Measurements from ENCODE around the gene ACTL6B. TPM values are rescaled to one million over a fixed set of nuclear protein-coding genes. Genes with fewer than 3 reads are reported as not detected.
A peak's percentile ranks its signal among the peaks of the same experiment; 100 is the strongest.

The ACTL6B gene
- total and polyA plus RNA-seq, 9 of the 15 experiments (the other 6 are each of a cell fraction or from before 2014, with no cell fraction given), result not detected

DNA sequence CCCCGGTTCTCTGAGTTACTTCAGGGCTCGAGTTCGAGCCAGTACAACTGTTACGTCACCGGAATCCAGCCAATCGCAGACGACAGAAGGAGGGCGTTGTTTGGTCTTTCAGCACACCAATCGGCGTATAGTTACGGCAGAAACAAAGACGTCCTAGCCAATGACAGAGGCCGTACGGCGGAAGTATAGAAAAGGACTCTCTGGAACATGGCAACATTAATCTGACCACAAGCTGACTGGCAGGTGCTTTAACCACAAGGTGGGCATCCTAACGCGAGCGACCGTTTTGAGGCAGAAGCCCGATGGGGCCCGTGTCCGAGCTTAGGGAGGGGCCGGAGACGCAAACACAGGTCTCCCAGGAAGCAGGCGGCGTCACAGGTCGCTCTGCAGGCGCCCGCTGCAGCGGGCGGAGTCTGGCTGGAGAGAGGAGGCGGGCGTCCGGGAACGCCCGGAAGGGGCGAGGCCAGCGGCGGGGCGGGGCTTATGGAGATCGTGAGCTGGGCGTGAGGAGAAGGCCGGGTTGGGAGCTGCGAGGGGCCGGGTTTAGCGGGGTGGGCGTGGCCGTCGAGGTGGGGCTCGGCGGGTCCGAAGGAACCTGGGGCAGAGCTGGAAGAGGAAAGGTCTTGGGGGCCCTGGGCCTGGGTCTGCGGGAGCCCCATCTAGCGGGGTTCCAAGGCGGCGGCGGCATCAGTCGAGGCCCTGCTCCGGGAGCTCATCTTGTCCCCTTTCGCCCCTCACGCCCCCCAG is 44.1 kb downstream of the ACTL6B start, which contains the start of gene MOSPD3:
MOSPD3 (plus strand) TSS at position 558 of the 747 bp plus-strand sequence. CDS start 252 bp downstream, outside the sequence.
- peaks cover 6% of the 10 kb centered on the region; the same call in 2 of the 3 replicates for H3K79me2 ChIP-seq (ENCODE audit: control insufficient read depth, insufficient read depth, low read length)
- DNase-seq (ENCODE audit: extremely low read depth in 1 of 4, low spot score in 3 of 4), result peak; percentile 99 to 100 (median 100)
- BruUV-seq (replicated peaks), result no TSS peak
- H4K20me1 ChIP-seq (replicated peaks; ENCODE audit: control insufficient read depth, insufficient read depth, low read length), result no peaks in the 10 kb centered on the region
- peak within 1 kb of the TSS; percentile 78 for H3K27ac ChIP-seq (ENCODE audit: extremely low read depth, low read depth, low read length)
- peak within 1 kb of the TSS; percentile 70 to 95 for H3K9ac ChIP-seq (ENCODE audit: insufficient read depth in 1 of 2, low read depth in 2 of 2, low read length in 2 of 2)
- H3K9me1 ChIP-seq (ENCODE audit: control insufficient read depth, insufficient read depth, low read length), result no peaks in the 10 kb centered on the region
- peak within 1 kb of the TSS; percentile 81 for H3K4me2 ChIP-seq (ENCODE audit: insufficient read depth, low read length)
- in situ Hi-C loops (cut with MboI), result no loop called here
- peak within 1 kb of the TSS; percentile 85 for H2AFZ ChIP-seq (ENCODE audit: low read depth, low read length)
- peak; percentile 100 for FAIRE-seq
- peaks cover 3% of the 10 kb centered on the region; the same call in 1 of the 3 replicates for H3K36me3 ChIP-seq (ENCODE audit: control insufficient read depth, insufficient read depth, low read length)
- peak; percentile 98 for ATAC-seq
- ChIA-PET CTCF (ENCODE audit: low intra/inter-chr PET ratio) (no interaction called here), POLR2A (interaction anchor here (0.6 to 5.9 kb wide), 17 partner anchors 10 to 183 kb away, joined by 3 to 54 read pairs (median 5); partner anchors contain the start of genes AGFG2, FBXO24, LRCH4 and PCOLCE)
- H3K9me3 ChIP-seq (replicated peaks; ENCODE audit: control insufficient read depth, insufficient read depth, low read depth, low read length), result no peaks in the 10 kb centered on the region
- H3K27me3 ChIP-seq (ENCODE audit: control insufficient read depth in 2 of 2, insufficient read depth in 2 of 2, low read length in 2 of 2), result no peaks in the 10 kb centered on the region
- H3K4me3 ChIP-seq, result peak within 1 kb of the TSS; percentile 52
- intact Hi-C loops (cut with micrococcal nuclease), result loop anchor here (1.0 to 2.0 kb wide), 2 partner anchors 61 to 79 kb away; partner anchors contain the start of gene GNB2
- WGBS (ENCODE audit: insufficient coverage, low coverage, missing lambda C conversion rate), result under 1% methylated on average over 61 of the region's 61 CpGs
- H3K4me1 ChIP-seq (replicated peaks in 1 of 2; ENCODE audit: control insufficient read depth in 2 of 2, insufficient read depth in 2 of 2, low read length in 2 of 2), result peaks cover 19 to 28% of the 10 kb centered on the region in 2 experiments; a peak in 4 of 5 replicates
- no peak for TF ChIP-seq ZBTB8A (IDR thresholded peaks at IDR 0.05; ENCODE audit: partially characterized antibody)
- TF ChIP-seq, protein P1, sequence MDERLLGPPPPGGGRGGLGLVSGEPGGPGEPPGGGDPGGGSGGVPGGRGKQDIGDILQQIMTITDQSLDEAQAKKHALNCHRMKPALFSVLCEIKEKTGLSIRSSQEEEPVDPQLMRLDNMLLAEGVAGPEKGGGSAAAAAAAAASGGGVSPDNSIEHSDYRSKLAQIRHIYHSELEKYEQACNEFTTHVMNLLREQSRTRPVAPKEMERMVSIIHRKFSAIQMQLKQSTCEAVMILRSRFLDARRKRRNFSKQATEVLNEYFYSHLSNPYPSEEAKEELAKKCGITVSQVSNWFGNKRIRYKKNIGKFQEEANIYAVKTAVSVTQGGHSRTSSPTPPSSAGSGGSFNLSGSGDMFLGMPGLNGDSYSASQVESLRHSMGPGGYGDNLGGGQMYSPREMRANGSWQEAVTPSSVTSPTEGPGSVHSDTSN (CRISPR knock-in tag; IDR thresholded peaks at IDR 0.05; ENCODE audit: low read depth), result 0 out of 2 replicates have a peak, but pooled peaks have one; percentile 11
- TF ChIP-seq, protein P1 (tag; conservative IDR thresholded peaks at IDR 0.05; ENCODE audit: low read depth), result peak; percentile 83
- TF ChIP-seq ESRRA (IDR thresholded peaks at IDR 0.05; ENCODE audit: borderline replicate concordance, low read depth), result peak; percentile 92; the same call in 1 of the 2 replicates
- no peak for TF ChIP-seq TCFL5 (CRISPR knock-in tag; conservative IDR thresholded peaks at IDR 0.05)
- no peak for TF ChIP-seq HSF4 (CRISPR knock-in tag; IDR thresholded peaks at IDR 0.05; ENCODE audit: borderline replicate concordance)
- TF ChIP-seq MAZ (CRISPR knock-in tag; conservative IDR thresholded peaks at IDR 0.05 in 1 of 2, IDR thresholded peaks at IDR 0.05 in 1 of 2), result peak; percentile 48 to 72; a peak in 3 of 4 replicates
- TF ChIP-seq, protein P2, sequence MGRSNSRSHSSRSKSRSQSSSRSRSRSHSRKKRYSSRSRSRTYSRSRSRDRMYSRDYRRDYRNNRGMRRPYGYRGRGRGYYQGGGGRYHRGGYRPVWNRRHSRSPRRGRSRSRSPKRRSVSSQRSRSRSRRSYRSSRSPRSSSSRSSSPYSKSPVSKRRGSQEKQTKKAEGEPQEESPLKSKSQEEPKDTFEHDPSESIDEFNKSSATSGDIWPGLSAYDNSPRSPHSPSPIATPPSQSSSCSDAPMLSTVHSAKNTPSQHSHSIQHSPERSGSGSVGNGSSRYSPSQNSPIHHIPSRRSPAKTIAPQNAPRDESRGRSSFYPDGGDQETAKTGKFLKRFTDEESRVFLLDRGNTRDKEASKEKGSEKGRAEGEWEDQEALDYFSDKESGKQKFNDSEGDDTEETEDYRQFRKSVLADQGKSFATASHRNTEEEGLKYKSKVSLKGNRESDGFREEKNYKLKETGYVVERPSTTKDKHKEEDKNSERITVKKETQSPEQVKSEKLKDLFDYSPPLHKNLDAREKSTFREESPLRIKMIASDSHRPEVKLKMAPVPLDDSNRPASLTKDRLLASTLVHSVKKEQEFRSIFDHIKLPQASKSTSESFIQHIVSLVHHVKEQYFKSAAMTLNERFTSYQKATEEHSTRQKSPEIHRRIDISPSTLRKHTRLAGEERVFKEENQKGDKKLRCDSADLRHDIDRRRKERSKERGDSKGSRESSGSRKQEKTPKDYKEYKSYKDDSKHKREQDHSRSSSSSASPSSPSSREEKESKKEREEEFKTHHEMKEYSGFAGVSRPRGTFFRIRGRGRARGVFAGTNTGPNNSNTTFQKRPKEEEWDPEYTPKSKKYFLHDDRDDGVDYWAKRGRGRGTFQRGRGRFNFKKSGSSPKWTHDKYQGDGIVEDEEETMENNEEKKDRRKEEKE (IDR thresholded peaks at IDR 0.05; ENCODE audit: borderline replicate concordance in 1 of 2, control insufficient read depth in 1 of 2, low read depth in 2 of 2, low read length in 1 of 2), result no peak
- no peak for TF ChIP-seq ZNF707 (CRISPR knock-in tag; conservative IDR thresholded peaks at IDR 0.05)
- no peak for TF ChIP-seq BMI1 (IDR thresholded peaks at IDR 0.05; ENCODE audit: low read length)
- TF ChIP-seq BRD4 (IDR thresholded peaks at IDR 0.05), result no peak
- peak; percentile 45 for TF ChIP-seq EGR1 (conservative IDR thresholded peaks at IDR 0.05)
- TF ChIP-seq MBD2 (IDR thresholded peaks at IDR 0.05; ENCODE audit: borderline replicate concordance, low read depth), result peak; percentile 91
- no peak for TF ChIP-seq NFXL1 (CRISPR knock-in tag; IDR thresholded peaks at IDR 0.05)
- TF ChIP-seq ETV5 (CRISPR knock-in tag; IDR thresholded peaks at IDR 0.05; ENCODE audit: low read depth), result no peak
- TF ChIP-seq CCNT2 (IDR thresholded peaks at IDR 0.05; ENCODE audit: borderline replicate concordance, extremely low read depth, insufficient read length, low read depth, low read length), result peak; percentile 91

All from K562 (cell line).